IPS-20b (cell line): Measurements from ENCODE around the gene WDFY4.

Experiments used
- H3K27ac ChIP-seq: one replicate; pipeline ENCODE4 v1.5.1; 2013; ENCODE audit warnings: low read length
- H3K27me3 ChIP-seq: 2 replicates; pipeline ENCODE4 v1.6.1; 2013; ENCODE audit warnings: mild to moderate bottlenecking, low read length, inconsistent platforms; ENCODE audit not compliant: insufficient read depth
- H3K36me3 ChIP-seq: 2 replicates; pipeline ENCODE4 v1.6.1; 2013; ENCODE audit warnings: low read depth, mild to moderate bottlenecking, inconsistent platforms, low read length, moderate library complexity; ENCODE audit not compliant: insufficient read depth
- H3K4me1 ChIP-seq: 2 replicates; pipeline ENCODE4 v1.6.1; 2013; ENCODE audit warnings: mild to moderate bottlenecking, control low read depth, inconsistent platforms, low read length, moderate library complexity; ENCODE audit not compliant: insufficient read depth
- H3K4me3 ChIP-seq: 2 replicates; pipeline ENCODE4 v1.5.1; 2013; ENCODE audit warnings: mild to moderate bottlenecking, low read length, inconsistent platforms
- H3K9ac ChIP-seq: 2 replicates; pipeline ENCODE4 v1.6.1; 2013; ENCODE audit warnings: low read depth, mild to moderate bottlenecking, inconsistent platforms, low read length, moderate library complexity
- H3K9me3 ChIP-seq: 2 replicates; pipeline ENCODE4 v1.6.1; 2013; ENCODE audit warnings: mild to moderate bottlenecking, low read depth, low read length, inconsistent platforms; ENCODE audit not compliant: insufficient read depth

The WDFY4 gene

DNA sequence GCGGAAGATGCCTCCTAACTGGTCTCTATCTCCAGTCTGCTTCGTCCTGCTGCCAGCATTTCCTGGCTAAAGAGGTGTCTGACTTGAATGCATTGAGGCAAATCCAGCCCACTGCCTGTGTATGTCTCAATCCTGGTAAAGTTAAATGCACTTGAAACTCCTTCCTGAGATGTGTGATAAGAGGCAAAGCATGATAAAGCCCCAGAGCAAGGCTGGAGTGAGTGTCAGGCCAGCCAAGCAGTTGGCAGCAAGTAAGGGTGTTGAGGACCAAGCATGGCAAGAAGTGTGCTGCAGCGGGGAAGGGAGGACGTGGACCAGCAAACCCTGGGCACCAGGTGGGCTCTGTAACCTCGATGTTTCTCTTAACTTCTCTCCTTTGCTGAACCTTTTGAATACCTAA lies 225.9 kb downstream of the WDFY4 start:
- H3K9me3 ChIP-seq: no peaks in the 10 kb centered on the region
- H3K9ac ChIP-seq: no peak overlapping the region
- no peaks in the 10 kb centered on the region for H3K27me3 ChIP-seq
- no peaks in the 10 kb centered on the region for H3K4me1 ChIP-seq
- H3K36me3 ChIP-seq: no peaks in the 10 kb centered on the region
- H3K27ac ChIP-seq: no peak overlapping the region
- no peak overlapping the region for H3K4me3 ChIP-seq

DNA sequence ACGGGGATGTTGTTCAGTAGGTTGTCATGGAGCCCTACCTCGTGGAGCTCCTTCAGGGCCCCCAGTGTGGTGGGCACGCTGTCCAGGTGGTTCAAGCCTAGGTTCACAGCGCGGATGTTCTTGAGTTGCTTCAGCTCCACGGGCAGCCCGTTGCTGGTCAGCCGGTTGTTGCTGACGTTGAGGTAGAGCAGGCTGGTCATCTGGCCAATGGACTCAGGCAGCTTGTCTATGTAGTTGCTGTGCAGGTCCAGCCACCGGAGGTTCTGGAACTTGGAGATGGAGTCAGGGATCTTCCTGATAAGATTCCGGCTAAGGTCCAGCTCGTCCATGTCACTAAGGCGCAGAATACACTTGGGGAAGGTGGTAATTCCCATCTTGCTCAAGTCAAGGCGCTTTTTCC lies 229.0 kb downstream of the WDFY4 start:
- Histone ChIP-seq H3K9me3 (no peaks in the 10 kb centered on the region), H3K36me3 (no peaks in the 10 kb centered on the region), H3K4me3 (no peak overlapping the region), H3K9ac (no peak overlapping the region), H3K27ac (no peak overlapping the region), H3K4me1 (no peaks in the 10 kb centered on the region), H3K27me3 (no peaks in the 10 kb centered on the region)

DNA sequence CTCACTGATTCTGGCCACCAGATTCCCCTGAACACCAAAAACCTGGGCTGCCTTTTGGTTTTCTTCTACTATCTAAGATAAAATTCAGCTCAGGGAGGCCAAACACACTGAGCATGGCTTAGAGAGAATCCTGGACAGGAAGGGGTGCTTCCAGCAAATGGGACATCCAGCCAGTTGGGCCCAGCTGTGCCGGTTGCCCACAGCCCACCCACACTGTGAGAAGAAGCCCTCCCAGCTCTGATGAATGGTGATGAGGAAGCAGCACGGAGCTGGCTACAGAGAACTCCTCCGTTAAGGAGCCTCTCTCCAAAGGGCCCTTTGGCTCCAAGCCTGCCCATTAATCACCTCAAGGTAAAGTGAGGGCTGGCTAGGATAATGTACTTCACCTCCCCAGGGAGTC lies 239.1 kb downstream of the WDFY4 start:
- H3K4me3 ChIP-seq: no peak overlapping the region
- no peaks in the 10 kb centered on the region for H3K36me3 ChIP-seq
- no peak overlapping the region for H3K27ac ChIP-seq
- no peaks in the 10 kb centered on the region for H3K9me3 ChIP-seq
- no peaks in the 10 kb centered on the region for H3K27me3 ChIP-seq
- no peaks in the 10 kb centered on the region for H3K4me1 ChIP-seq
- H3K9ac ChIP-seq: no peak overlapping the region

DNA sequence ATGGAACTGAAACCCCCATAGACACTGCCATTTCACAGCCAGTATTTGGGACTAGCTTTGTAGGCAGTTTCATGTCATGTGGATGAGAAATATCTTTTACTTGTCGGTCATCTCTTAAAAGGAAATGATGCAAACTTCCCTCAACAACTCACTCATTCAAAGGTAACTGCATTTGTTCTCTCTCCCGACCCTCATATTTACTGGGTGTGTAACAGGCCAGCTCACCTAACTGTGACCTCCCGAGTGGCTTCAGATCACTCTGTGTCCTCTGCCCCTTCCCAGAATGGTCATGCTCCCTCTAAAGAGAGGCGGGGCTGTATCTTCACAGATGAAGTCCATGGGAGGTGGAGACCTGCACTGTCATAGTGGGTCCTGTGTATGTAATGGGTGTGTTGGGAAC lies 240.3 kb downstream of the WDFY4 start:
- H3K27me3 ChIP-seq: no peaks in the 10 kb centered on the region
- no peaks in the 10 kb centered on the region for H3K4me1 ChIP-seq
- no peaks in the 10 kb centered on the region for H3K9me3 ChIP-seq
- H3K4me3 ChIP-seq: no peak overlapping the region
- no peak overlapping the region for H3K27ac ChIP-seq
- H3K36me3 ChIP-seq: no peaks in the 10 kb centered on the region
- no peak overlapping the region for H3K9ac ChIP-seq

DNA sequence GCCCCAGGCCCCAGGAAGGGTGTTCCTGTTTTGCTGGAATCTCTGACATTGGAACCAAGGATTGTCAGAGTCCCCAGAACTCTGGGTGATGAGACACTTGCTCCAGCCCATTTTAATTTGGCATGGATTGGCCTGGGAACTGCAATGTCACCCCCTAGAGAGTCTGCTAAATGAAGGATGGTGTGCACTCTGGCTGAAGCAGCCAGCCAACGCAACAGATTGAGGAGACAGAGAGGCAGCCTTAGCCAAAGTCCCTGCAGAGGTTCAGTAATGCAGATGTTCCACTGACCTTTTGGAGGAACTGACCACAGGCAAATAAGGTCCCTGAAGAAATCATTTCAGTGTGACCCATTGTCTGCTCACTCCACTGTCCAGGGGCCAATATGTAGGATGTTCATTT lies 241.6 kb downstream of the WDFY4 start:
- Histone ChIP-seq H3K36me3 (no peaks in the 10 kb centered on the region), H3K9me3 (no peaks in the 10 kb centered on the region), H3K9ac (no peak overlapping the region), H3K27ac (no peak overlapping the region), H3K27me3 (no peaks in the 10 kb centered on the region), H3K4me3 (no peak overlapping the region), H3K4me1 (0 out of 2 replicates have a peak, but pooled peaks cover 2% of the 10 kb centered on the region)

DNA sequence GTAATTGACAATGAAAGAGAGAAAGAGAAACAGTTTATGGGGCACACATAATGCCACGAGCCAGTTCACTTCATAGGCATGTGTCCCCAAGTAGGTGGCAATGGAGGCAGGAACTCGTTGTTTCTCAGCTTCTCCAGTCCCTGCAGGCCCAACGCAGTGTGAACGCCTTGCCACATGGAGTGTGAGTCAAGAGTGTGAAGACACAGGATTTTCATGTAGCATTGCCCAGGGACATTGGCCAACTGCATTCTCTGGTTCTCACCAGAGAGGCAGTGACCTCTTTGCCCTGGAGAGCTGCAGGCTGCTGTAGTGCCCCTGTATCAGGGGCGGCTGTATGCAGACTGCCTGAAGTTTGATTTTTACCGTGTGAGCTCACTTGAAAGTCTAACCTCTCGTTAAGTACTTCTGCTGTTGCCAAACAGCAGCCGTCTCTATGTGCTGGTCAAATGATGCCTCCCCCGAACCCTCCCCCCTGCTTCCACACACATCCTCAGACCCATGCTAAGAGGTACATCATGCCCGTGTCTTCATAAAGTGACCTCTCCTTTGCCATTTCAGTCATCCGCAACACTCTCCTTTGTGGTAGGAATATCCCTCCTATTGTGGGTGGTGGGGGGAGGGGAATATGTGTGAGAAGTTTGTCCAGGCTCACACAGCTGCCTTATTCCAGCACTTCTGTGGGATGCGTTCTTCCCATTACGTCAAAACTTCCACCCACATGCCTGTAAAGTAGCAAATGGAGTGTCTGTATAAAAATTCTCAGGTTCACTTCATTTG lies 242.3 kb downstream of the WDFY4 start:
- Histone ChIP-seq H3K9me3 (no peaks in the 10 kb centered on the region), H3K4me3 (no peak overlapping the region), H3K9ac (no peak overlapping the region), H3K27me3 (no peaks in the 10 kb centered on the region), H3K36me3 (no peaks in the 10 kb centered on the region), H3K27ac (no peak overlapping the region), H3K4me1 (0 out of 2 replicates have a peak, but pooled peaks cover 2% of the 10 kb centered on the region)

DNA sequence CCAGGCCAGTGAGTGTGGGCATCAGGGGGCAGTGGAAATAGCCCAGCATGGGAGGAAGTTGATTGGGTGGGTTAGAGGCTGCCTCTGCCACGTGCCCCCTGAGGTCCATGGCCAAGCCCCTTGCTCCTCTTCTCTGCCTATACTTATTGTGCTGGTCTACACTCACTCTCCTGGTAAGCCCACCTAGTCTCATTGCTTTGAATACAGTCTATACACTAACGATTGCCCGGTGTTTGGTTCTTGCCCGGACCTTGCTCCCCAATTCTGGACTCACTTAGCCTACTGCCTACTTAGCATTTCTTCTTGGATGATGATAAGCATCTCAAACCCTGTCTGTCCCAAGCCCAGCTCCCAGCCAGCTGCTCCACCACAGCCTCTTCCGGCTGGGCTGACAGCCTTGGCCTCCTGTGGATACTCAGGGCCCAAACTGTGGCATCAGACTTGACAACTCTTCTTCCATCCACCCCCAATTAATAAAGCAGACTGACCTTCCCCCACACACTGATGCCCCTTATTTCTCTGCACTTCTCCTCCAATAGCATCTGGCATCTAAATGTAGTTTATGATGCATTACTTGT lies 244.8 kb downstream of the WDFY4 start:
- Histone ChIP-seq H3K36me3 (no peaks in the 10 kb centered on the region), H3K4me3 (no peak overlapping the region), H3K27me3 (no peaks in the 10 kb centered on the region), H3K27ac (no peak overlapping the region), H3K4me1 (0 out of 2 replicates have a peak, but pooled peaks cover 2% of the 10 kb centered on the region), H3K9me3 (no peaks in the 10 kb centered on the region), H3K9ac (no peak overlapping the region)

DNA sequence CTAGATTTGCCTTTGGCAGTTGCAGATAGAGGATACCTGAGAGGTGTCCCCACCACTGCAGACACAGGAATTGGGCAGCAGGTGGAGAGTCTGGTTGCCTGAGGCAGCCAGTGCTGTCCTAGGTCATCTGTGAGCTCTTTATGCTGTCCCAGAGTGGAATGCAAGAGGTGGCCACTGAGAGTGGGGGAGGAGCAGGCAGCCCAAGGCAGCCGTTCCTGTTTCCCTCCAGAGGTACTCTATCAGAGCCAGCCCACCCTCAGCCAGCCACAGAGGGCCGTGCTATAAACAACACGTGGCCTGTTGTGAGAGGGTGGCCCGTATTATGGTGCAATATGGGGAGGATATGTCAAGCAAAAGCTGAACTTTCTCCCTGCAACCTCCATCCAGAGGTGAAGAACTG lies 246.5 kb downstream of the WDFY4 start:
- H3K9me3 ChIP-seq: no peaks in the 10 kb centered on the region
- H3K27ac ChIP-seq: no peak overlapping the region
- no peak overlapping the region for H3K9ac ChIP-seq
- H3K4me1 ChIP-seq: 0 out of 2 replicates have a peak, but pooled peaks cover 2% of the 10 kb centered on the region
- H3K4me3 ChIP-seq: no peak overlapping the region
- H3K36me3 ChIP-seq: no peaks in the 10 kb centered on the region
- no peaks in the 10 kb centered on the region for H3K27me3 ChIP-seq

DNA sequence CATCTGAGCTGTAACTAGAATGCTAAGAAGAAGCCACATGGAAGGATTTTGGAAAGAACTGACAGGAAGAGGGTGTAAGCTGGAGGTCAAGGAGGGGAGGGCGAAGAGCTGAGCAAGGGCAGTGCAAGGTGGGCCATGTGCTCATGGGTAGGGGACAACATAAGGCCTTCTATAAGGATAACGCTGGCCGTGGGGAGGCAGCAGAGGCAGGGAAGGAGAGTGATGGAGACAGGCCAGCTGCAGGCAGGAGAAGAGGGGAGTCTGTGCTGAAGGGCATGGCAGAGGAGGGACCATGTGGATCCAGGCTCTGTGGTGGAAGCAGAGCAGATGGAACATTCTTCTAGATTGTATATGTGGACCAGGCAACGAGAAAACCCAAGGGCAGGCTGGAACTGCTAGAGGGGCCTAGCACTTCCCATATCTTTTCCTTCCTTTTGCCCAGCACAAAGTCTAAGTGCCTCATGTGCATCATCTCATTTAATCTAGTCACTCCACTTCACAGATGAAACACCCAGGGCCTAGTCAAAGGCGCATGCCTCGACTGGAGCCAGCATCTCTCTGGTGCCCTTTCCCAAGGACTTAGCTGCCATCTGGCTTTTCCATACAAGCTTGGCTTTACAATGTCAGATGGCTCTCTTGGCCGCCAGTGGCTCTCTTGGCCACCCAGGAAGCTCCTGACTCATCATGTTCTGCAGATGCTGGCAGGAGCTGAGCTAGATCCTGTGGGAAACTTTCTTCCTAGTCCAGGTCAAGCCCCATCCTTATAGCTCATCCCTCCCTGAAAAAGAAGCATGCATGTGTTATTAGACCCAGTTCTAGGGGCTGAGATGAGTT lies 248.4 kb downstream of the WDFY4 start:
- Histone ChIP-seq H3K27me3 (no peaks in the 10 kb centered on the region), H3K4me1 (0 out of 2 replicates have a peak, but pooled peaks cover 2% of the 10 kb centered on the region), H3K4me3 (no peak overlapping the region), H3K27ac (no peak overlapping the region), H3K9ac (no peak overlapping the region), H3K36me3 (no peaks in the 10 kb centered on the region), H3K9me3 (no peaks in the 10 kb centered on the region)

DNA sequence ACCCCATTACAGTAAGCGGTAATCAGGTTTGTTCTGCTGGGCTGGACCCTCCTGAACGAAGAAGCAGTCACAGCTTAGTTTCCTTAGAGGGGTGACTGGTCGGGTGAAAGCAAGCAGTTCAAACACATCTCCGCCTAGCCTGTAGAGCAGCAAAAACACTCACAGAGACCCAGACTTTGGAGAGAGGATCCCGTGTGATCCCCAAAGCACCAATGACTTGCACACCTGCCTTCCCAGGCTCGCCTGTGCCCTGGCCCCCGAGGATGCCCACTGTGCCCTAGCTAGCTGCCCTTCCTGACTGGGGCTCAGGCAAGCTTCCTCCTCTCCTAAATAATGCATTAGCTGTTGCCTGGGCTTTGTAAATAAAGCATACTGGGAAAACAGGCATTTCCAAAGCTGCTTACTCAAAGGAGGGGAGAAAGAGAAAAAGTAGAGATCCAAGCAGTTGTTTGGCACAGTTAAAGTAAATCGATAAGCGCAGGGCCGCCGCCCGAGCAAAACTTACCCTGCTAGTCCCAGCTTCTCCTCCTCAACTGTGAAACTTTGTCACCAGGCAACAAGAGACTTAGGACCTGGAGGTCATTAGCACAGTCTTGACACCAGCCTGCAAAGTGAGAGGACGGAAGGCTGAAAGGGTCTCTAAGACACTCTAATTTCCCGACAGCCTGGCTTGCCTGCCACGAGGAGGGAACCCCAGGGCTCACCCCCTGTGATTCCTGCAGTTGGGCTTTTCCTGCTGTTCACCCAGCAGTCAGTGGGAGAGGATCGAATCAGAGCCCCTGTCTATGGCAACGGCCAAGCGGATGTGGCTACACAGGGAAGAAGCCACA lies 250.2 kb downstream of the WDFY4 start:
- no peak overlapping the region for H3K27ac ChIP-seq
- H3K4me3 ChIP-seq: no peak overlapping the region
- no peak overlapping the region for H3K9ac ChIP-seq
- H3K9me3 ChIP-seq: no peaks in the 10 kb centered on the region
- H3K27me3 ChIP-seq: no peaks in the 10 kb centered on the region
- H3K4me1 ChIP-seq: 0 out of 2 replicates have a peak, but pooled peaks cover 2% of the 10 kb centered on the region
- H3K36me3 ChIP-seq: no peaks in the 10 kb centered on the region

DNA sequence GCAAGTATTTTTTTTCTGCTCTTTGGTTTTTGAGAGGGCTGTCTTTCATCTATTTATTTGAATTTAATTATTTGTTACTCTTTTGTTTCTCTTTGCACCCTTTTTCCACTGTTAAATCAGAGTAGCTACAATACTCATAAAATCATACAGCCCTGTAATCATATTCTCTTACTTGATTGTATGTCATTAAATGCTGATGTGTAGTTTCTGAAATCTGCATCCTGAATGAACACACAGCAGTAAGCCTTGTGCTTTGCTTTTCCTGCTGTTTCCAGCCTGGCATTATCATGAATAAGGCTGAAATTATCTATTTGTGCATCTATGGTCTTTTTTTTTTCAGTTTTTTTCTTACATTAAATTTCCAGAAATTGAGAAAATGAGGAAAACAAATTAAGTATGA lies 250.9 kb downstream of the WDFY4 start:
- 0 out of 2 replicates have a peak, but pooled peaks cover 2% of the 10 kb centered on the region for H3K4me1 ChIP-seq
- no peak overlapping the region for H3K9ac ChIP-seq
- H3K27me3 ChIP-seq: no peaks in the 10 kb centered on the region
- H3K27ac ChIP-seq: no peak overlapping the region
- no peaks in the 10 kb centered on the region for H3K36me3 ChIP-seq
- H3K9me3 ChIP-seq: no peaks in the 10 kb centered on the region
- H3K4me3 ChIP-seq: no peak overlapping the region
